Heart left ventricle (tissue), 16 donors: ENCODE data around the gene MCCC2. TPM values are rescaled to one million over a fixed set of nuclear protein-coding genes. Genes with fewer than 3 reads are reported as not detected.
"Not testable (repeated sequence)": the region's sequence is repeated elsewhere in the genome, so short reads cannot be mapped to it uniquely, and the experiment has no call there.

Experiments used
- ATAC-seq, 4 donors: fragments of 200-7000 bp; cut with Tn5 transposase; one replicate each; pipeline ENCODE4 v1.9.1; 2020 to 2022; ENCODE audit warnings: moderate library complexity in 4 of 4, mild to moderate bottlenecking in 3 of 4, moderate number of reproducible peaks in 1 of 4
- DNase-seq, 5 donors: peaks; one replicate each; pipeline ENCODE4 v3.0.0-alpha.2; 2020
- H3K27ac ChIP-seq, 12 donors: fragments of 200-600 bp; sonication (generic) in 4 of 12; one replicate each; pipeline versions ENCODE4 v1.5.0 to v1.8.0; 2016 to 2022; ENCODE audit warnings: mild to moderate bottlenecking in 2 of 12
- H3K27me3 ChIP-seq, 9 donors: fragments of 200-600 bp; sonication (generic) in 2 of 9; one replicate each; pipeline versions ENCODE4 v1.5.1 to v1.8.0; 2016 to 2022; ENCODE audit warnings: mild to moderate bottlenecking in 3 of 9
- H3K36me3 ChIP-seq, 9 donors: fragments of 200-600 bp; sonication (generic) in 2 of 9; one replicate each; pipeline versions ENCODE4 v1.5.0 to v1.8.0; 2018 to 2022; ENCODE audit warnings: mild to moderate bottlenecking in 2 of 9
- H3K4me1 ChIP-seq, 12 donors: fragments of 200-600 bp; sonication (generic) in 4 of 12; one replicate each; pipeline versions ENCODE4 v1.5.0 to v1.8.0; 2016 to 2022; ENCODE audit warnings: mild to moderate bottlenecking in 3 of 12
- H3K4me3 ChIP-seq, 12 donors: fragments of 200-600 bp; sonication (generic) in 4 of 12; one replicate each; pipeline versions ENCODE4 v1.5.0 to v1.8.0; 2017 to 2022; ENCODE audit warnings: mild to moderate bottlenecking in 9 of 12, moderate library complexity in 4 of 12
- H3K9me3 ChIP-seq, 12 donors: fragments of 200-600 bp; sonication (generic) in 4 of 12; one replicate each; pipeline versions ENCODE4 v1.5.0 to v1.8.0; 2016 to 2022; ENCODE audit warnings: mild to moderate bottlenecking in 1 of 12
- CTCF ChIP-seq, 12 donors: fragments of 200-600 bp; sonication (generic) in 4 of 12; IDR thresholded peaks; one replicate each; pipeline versions ENCODE4 v1.5.0 to v1.8.0; 2018 to 2022; ENCODE audit warnings: antibody characterized with exemption in 12 of 12, mild to moderate bottlenecking in 5 of 12
- POLR2A ChIP-seq, 2 donors: fragments of 450-650 bp; IDR thresholded peaks; one replicate each; pipeline ENCODE4 v1.6.1; 2017; ENCODE audit warnings: antibody characterized with exemption in 2 of 2, mild to moderate bottlenecking in 2 of 2, moderate library complexity in 2 of 2
- WGBS, 4 donors: extraction: QIAGEN DNeasy Blood & Tissue Kit in 2 of 4; methylation state at CpG; one replicate each; pipeline versions ENCODE4 v1.1.5 to v1.1.7; 2013 to 2018; 5-methylcytosine and 5-hydroxymethylcytosine counted together
- intact Hi-C, 10 donors: fragments of 100-400 bp; cut with DNase I; formaldehyde crosslinking; loops; one replicate each; pipeline versions ENCODE4 v1.11.1 to v1.14.2; 2022
- polyA plus RNA-seq, 2 donors: library from polyadenylated mRNA; stranded (reverse); fragments of 200-250 nt; gene quantifications; one replicate each; pipeline ENCODE4 v1.2.3, GENCODE V29; 2013
- total RNA-seq, 9 donors: library from RNA; depleted of rRNA in 2 of 9; stranded (reverse); fragments of >200 nt in 2 of 9; fragmentation: NEBNext Ultra II Directional in 3 of 9; extraction: Animal tissue kit (Norgen Biotek cat#: 25700) in 3 of 9; gene quantifications; one replicate each; pipeline versions ENCODE4 v1.1.0 to v1.2.4, GENCODE V29; 2016 to 2023
- donor health status: ischemic (EF 13 %, LVEDD 7.1; RV severe dilation, severe dysfunction).
- donor health status: healthy with polysubstance abuse.
- donor health status: DM: no; HTN: yes; CAD: no.
- donor health status: DM: no; HTN: no; CAD: no.
- donor health status: ischemic (EF 25% LVEDD 6.9; RV normal size, moderate dysfunction).
- donor health status: ischemic (EF 25% LVEDD 5.7; RV mildly dilated, moderate dysfunction).
- donor health status: healthy.
- donor health status: DM: yes; HTN: yes; CAD: no.
- donor health status: ischemic (EF 35%, LVEDD 5.7; RV mildly dilated, moderate dysfunction).
- donor health status: nonischemic (EF 11% LVEDD 7.7; RV severe dilation, severe dysfunction).
- donor health status: DM: yes; HTN: yes; CAD: no.
- donor health status: PGD.
- donor health status: ischemic (EF 29% LVEDD 5.4; RV normal size, mild dysfunction).
- donor health status: nonischemic (EF 23%, LVEDD 6.1; RV moderate dilation, normal function).

MCCC2 gene
- total and polyA plus RNA-seq, 11 donors, result 74.3 to 153 (median 97.5) TPM

GRCh38 chr5:71663191-71663969 lies 76.2 kb downstream of the MCCC2 start:
- no peak for ATAC-seq
- H3K4me1 ChIP-seq, result no peaks in the 10 kb centered on the region
- no peaks in the 10 kb centered on the region for H3K9me3 ChIP-seq
- intact Hi-C loops, result loop anchor here in 1 of 10 donors (10.0 kb wide), 1 partner anchor 91 kb away; no protein-coding TSS in a partner anchor
- peaks cover 0 to 2% (median 0%) of the 10 kb centered on the region in 9 donors for H3K36me3 ChIP-seq
- no peak for TF ChIP-seq CTCF (IDR thresholded peaks at IDR 0.05)
- TF ChIP-seq POLR2A (IDR thresholded peaks at IDR 0.05), result no peak
- DNase-seq, result no peak
- no peak overlapping the region for H3K4me3 ChIP-seq
- 71 to 91% (median 86%) methylated on average over 6 of the region's 6 CpGs for WGBS, 4 donors
- H3K27me3 ChIP-seq, result no peaks in the 10 kb centered on the region
- no peak overlapping the region for H3K27ac ChIP-seq

- WGBS, 4 donors, result 91 to 98% (median 96%) methylated on average over 3 of the region's 3 CpGs
- ATAC-seq, DNase-seq, H3K4me3 ChIP-seq, H3K4me1 ChIP-seq, H3K9me3 ChIP-seq, H3K27ac ChIP-seq, H3K36me3 ChIP-seq, H3K27me3 ChIP-seq: not testable (repeated sequence)
- intact Hi-C loops, result loop anchor here in 1 of 10 donors (10.0 kb wide), 1 partner anchor 90 kb away; no protein-coding TSS in a partner anchor
Measured at GRCh38 chr5:71664615-71665014, 77.5 kb downstream of the MCCC2 start.

GRCh38 chr5:71666321-71666720 lies 79.2 kb downstream of the MCCC2 start:
- Histone ChIP-seq H3K4me3 (no peak overlapping the region), H3K27me3 (no peaks in the 10 kb centered on the region), H3K9me3 (no peaks in the 10 kb centered on the region), H3K36me3 (no peaks in the 10 kb centered on the region), H3K4me1 (no peaks in the 10 kb centered on the region), H3K27ac (no peak overlapping the region)
- WGBS, 4 donors, result 42 to 64% (median 53%) methylated on average over 2 of the region's 2 CpGs
- DNase-seq (no peak), ATAC-seq (no peak)
- TF ChIP-seq POLR2A (IDR thresholded peaks at IDR 0.05) (no peak), CTCF (IDR thresholded peaks at IDR 0.05) (no peak)
- intact Hi-C loops, result loop anchor here in 1 of 10 donors (10.0 kb wide), 1 partner anchor 88 kb away; no protein-coding TSS in a partner anchor

- Histone ChIP-seq H3K27me3 (peaks cover 0 to 14% (median 0%) of the 10 kb centered on the region in 9 donors), H3K36me3 (no peaks in the 10 kb centered on the region), H3K4me3 (no peak overlapping the region), H3K4me1 (no peaks in the 10 kb centered on the region), H3K27ac (no peak overlapping the region), H3K9me3 (no peaks in the 10 kb centered on the region)
- DNase-seq (no peak), ATAC-seq (no peak)
- TF ChIP-seq POLR2A (IDR thresholded peaks at IDR 0.05), result no peak
- TF ChIP-seq CTCF (IDR thresholded peaks at IDR 0.05), result no peak
- intact Hi-C loops, result no loop called here
- 85 to 95% (median 85%) methylated on average over 1 of the region's 1 CpG for WGBS, 4 donors
Measured at GRCh38 chr5:71677977-71678376, 90.8 kb downstream of the MCCC2 start.
